AG09319 (cell line): Measurements from ENCODE around the gene DENND6A.

ENCODE experiments used
- DNase-seq: peaks from one replicate; pipeline ENCODE4 v3.0.0-alpha.2; 2010; ENCODE audit warnings: low read depth; ENCODE audit errors: extremely low read depth
- TF ChIP-seq, protein P1 (sequence below): IDR thresholded peaks from 2 replicates; pipeline ENCODE4 v1.5.1; 2011; ENCODE audit warnings: low read depth, mild to moderate bottlenecking, inconsistent platforms, low read length, moderate library complexity

DENND6A gene

DNA sequence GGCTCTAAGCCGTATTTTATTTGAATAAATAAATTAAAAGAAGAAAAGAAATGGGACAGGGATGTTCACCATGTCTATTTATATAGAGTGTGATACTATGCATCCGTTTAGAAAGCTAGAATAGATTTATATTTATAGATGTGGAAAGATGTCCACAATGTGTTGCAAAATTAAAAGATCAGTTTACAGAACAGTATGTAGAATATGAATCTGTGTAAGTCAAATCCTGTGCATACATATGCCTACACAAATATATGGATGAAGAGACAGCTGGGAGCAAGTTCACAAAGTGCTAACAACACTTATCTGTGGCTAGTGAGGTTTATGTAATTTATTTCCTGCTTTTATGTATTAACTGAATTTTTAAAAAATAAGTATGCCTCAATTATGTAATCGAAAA lies 37.8 kb upstream of the DENND6A start:
- TF ChIP-seq, protein P1, sequence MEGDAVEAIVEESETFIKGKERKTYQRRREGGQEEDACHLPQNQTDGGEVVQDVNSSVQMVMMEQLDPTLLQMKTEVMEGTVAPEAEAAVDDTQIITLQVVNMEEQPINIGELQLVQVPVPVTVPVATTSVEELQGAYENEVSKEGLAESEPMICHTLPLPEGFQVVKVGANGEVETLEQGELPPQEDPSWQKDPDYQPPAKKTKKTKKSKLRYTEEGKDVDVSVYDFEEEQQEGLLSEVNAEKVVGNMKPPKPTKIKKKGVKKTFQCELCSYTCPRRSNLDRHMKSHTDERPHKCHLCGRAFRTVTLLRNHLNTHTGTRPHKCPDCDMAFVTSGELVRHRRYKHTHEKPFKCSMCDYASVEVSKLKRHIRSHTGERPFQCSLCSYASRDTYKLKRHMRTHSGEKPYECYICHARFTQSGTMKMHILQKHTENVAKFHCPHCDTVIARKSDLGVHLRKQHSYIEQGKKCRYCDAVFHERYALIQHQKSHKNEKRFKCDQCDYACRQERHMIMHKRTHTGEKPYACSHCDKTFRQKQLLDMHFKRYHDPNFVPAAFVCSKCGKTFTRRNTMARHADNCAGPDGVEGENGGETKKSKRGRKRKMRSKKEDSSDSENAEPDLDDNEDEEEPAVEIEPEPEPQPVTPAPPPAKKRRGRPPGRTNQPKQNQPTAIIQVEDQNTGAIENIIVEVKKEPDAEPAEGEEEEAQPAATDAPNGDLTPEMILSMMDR = no peak

DNA sequence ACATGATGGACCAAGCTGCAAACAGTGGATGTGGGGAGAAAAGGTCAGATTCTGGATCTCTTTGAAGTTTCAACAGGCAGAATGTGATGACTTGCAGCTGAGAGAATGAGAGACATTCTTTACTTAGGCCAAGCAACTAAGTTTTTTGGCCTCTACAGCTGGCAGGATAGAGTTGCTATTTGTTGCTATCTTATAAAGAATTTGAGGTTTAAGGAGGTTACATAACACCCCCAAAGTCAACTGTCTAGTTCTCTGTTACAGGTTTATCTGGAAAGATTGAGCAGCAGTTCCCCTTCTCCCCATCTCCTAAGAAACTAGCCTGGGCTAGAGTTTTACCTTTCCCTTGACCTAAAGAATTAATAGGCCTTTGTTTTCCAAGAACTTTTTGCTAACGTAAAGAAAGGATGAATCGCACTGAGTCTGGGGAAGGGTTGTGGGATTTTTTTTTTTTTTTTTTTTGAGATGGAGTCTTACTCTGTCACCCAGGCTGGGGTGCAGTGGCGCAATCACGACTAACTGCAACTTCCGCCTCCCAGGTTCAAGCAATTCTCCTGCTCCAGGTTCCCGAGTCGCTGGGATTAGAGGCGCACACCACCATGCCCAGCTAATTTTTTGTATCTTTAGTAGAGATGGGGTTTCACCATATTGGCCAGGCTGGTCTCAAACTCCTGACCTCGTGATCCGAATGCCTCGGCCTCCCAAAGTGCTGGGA lies 36.6 kb upstream of the DENND6A start:
- TF ChIP-seq, protein P1 = no peak
- no peak for DNase-seq

More for the DNA sequence above, 37.8 kb upstream of the DENND6A start:
- no peak for DNase-seq

DNA sequence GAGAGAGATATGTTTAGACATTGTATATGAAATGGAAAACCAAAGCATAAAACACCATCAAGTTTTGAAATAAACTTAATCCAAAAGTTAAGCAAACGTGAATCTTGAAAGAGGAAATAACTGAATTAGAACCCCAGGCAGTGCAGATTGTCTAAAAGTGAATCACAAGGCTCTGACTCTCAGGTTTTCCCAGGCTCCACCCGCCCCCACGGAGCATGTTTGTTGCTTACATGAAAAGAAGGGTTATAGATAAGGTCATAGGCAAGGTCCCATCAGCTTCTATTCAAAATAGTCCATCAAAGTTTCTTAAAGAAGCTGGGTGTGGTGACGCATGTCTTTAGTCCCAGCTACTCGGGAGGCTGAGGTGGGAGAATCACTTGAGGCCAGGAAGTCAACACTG lies 34.2 kb upstream of the DENND6A start:
- TF ChIP-seq, protein P1 = no peak
- no peak for DNase-seq

DNA sequence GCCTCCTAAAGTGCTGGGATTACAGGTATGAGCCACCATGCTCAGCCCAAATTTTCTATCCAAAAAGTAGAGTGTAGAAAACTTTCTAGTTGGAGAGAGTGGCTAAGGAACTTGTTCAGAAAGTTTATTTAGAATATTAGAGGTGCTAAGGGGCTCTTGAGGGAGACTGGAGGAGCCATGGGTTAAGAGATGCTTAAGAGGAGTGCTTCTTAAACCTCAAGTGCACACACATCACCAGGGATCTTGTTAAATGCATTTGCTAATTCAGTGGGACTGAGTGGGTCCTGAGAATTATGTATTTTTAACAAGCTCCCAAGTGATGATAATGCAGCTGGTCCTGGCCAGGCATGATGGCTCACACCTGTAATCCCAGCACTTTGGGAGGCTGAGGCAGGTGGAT lies 33.5 kb upstream of the DENND6A start:
- TF ChIP-seq, protein P1 = no peak
- DNase-seq = no peak

DNA sequence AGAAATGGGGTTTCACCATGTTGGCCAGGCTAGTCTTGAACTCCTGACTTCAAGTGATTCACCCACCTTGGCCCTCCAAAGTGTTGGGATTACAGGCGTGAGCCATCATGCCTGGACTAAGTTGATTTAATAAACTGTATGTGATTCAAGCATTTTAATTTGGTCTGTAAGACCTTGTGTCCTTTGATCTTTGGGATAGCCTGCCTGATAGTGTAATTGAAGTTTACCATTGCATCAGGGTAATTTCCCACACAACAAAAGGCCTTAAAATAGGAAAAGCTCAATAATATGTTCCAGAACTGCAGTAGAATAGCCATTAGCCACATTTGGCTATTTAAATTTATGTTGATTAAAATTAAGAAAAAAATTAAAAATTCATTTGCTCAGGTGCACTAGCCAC lies 25.2 kb upstream of the DENND6A start:
- no peak for DNase-seq

DNA sequence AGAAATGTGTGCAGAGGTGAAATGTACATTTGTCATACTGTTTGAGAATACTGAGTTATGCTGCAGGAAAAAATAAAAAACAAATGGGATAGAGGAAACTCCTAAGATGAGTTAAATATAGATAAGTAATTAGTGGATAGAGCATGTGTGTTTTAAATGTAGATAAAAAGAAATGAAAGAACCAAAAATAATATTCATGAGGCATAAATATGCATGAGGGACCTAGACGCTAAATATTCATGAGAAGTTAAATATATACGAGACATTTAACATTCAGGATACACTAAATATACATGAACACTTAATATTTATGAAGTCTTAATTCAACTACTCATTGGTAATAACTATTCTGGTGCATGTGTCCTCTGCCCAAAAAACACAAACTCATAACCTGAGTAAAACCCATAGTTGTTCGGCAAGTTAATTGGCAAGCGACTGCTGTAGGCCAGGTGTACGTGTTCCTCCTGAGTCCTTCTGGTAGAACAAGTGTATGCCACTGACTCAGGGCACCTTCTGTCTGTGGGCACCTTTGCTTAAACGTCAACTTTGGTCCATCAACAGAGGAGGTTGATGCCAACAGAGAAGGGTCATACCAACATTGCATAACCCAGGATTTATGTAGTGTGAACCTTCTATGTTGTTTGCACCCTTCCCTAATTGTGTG lies 24.5 kb upstream of the DENND6A start:
- TF ChIP-seq, protein P1 = no peak
- no peak for DNase-seq

More for the DNA sequence above, 25.2 kb upstream of the DENND6A start:
- TF ChIP-seq, protein P1 = no peak

DNA sequence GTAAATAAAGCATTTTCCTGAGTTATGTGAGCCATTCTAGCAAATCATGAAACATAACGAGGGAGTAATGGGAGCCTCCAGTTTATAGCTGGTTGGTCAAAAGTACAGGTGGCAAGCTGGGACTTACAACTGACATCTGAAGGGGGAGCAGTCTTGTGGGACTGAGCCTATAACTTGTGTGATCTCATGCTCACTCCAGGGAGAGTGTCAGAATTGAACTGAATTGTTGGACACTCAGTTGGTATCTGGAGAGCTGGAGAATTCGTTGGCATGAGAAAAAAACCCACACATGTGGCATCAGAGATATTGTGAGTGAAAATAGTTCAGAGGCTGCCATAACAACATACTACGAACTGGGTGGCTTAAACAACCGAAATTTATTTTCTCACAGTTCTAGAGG lies 22.8 kb upstream of the DENND6A start:
- DNase-seq = no peak
- TF ChIP-seq, protein P1 = no peak
